ENCODE data around the gene CFAP61.
A peak's percentile ranks its signal among the peaks of the same experiment; 100 is the strongest.

Gene CFAP61

GRCh38 chr20:20034486-20034885 lies 17.8 kb upstream of the CFAP61 start (continued):
- no peak for TF ChIP-seq ZNF433 (tag by site-specific recombination; IDR thresholded peaks at IDR 0.05; ENCODE audit: low read depth)
- TF ChIP-seq, protein P1, sequence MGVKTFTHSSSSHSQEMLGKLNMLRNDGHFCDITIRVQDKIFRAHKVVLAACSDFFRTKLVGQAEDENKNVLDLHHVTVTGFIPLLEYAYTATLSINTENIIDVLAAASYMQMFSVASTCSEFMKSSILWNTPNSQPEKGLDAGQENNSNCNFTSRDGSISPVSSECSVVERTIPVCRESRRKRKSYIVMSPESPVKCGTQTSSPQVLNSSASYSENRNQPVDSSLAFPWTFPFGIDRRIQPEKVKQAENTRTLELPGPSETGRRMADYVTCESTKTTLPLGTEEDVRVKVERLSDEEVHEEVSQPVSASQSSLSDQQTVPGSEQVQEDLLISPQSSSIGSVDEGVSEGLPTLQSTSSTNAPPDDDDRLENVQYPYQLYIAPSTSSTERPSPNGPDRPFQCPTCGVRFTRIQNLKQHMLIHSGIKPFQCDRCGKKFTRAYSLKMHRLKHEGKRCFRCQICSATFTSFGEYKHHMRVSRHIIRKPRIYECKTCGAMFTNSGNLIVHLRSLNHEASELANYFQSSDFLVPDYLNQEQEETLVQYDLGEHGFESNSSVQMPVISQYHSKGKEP (tag by site-specific recombination; IDR thresholded peaks at IDR 0.05): no peak
- no peak for TF ChIP-seq ZIC2 (tag by site-specific recombination; IDR thresholded peaks at IDR 0.05)
- TF ChIP-seq ZNF211 (tag by site-specific recombination; IDR thresholded peaks at IDR 0.05; ENCODE audit: low read depth): no peak
- TF ChIP-seq ZBTB26 (tag by site-specific recombination; optimal IDR thresholded peaks at IDR 0.05): no peak

DNA sequence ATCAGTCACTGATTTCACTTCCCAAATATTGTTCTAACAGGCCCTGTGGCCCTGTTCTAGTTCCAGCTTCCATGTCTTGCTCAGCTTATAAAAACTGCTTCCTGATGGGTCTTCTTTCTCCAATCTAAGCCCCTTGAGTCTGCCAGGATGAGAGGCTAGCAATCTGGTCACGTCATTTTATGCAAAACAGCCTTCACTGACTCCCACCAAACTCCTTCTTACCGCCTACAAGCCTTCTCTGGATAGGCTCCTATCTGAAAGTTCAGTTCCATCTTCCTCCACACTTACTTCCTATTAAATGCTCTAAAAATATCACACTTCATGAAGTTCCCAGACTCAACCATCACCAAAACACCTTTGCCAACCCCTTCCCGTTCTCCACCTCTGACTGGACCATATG lies 15.6 kb upstream of the CFAP61 start:
- Histone ChIP-seq H3K36me3 (ENCODE audit: control insufficient read depth in 2 of 2, insufficient read depth in 1 of 2, low read length in 2 of 2) (peaks cover 51 to 100% of the 10 kb centered on the region in 2 experiments), H3K9me3 (ENCODE audit: control insufficient read depth, insufficient read depth, low read depth, low read length) (no peaks in the 10 kb centered on the region), H3K4me3 (ENCODE audit: low read depth, low read length) (no peak overlapping the region), H3K4me1 (ENCODE audit: control insufficient read depth, insufficient read depth, low read length) (no peaks in the 10 kb centered on the region), H3K27ac (ENCODE audit: extremely low read depth, low read depth, low read length) (no peak overlapping the region)
- CTCF ChIA-PET: interaction anchor here (1.1 kb wide), 1 partner anchor 248 kb away, joined by 3 read pairs; no protein-coding TSS in a partner anchor
- TF ChIP-seq ZNF600 (tag by site-specific recombination; IDR thresholded peaks at IDR 0.05) (no peak), ZFHX2 (tag by site-specific recombination; conservative IDR thresholded peaks at IDR 0.05) (0 out of 2 replicates have a peak, but pooled peaks have one; percentile 20)
- POLR2A ChIA-PET: no interaction called here

DNA sequence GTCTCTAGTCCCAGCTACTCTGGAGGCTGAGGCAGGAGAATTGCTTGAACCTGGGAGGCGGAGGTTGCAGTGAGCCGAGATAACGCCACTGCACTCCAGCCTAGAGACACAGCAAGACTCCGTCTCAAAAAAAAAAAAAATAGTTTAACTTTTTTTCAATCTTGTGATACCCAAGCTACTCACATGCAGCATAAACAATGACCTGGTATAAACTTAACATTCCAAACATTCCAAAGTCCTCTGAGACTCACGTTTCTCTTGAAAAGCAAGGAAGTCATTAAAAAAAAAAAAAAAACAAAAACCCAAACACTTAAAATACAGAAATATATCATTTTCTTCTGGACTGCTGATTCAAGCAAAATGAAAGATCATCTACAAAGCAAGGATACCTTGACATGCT lies 14.4 kb upstream of the CFAP61 start:
- no peaks in the 10 kb centered on the region for H3K9me3 ChIP-seq (ENCODE audit: control insufficient read depth, insufficient read depth, low read depth, low read length)
- H3K4me3 ChIP-seq (ENCODE audit: low read depth, low read length): no peak overlapping the region
- H3K4me1 ChIP-seq (ENCODE audit: control insufficient read depth, insufficient read depth, low read length): no peaks in the 10 kb centered on the region
- ChIA-PET CTCF (interaction anchor here (0.5 to 1.1 kb wide), 3 partner anchors 9 to 249 kb away, joined by 3 read pairs; no protein-coding TSS in a partner anchor), POLR2A (interaction anchor here (0.7 kb wide), 1 partner anchor 210 kb away, joined by 3 read pairs; no protein-coding TSS in a partner anchor)
- no peak overlapping the region for H3K27ac ChIP-seq (ENCODE audit: extremely low read depth, low read depth, low read length)
- H3K36me3 ChIP-seq (ENCODE audit: control insufficient read depth in 2 of 2, insufficient read depth in 1 of 2, low read length in 2 of 2): peaks cover 54 to 100% of the 10 kb centered on the region in 2 experiments
- TF ChIP-seq, protein P2, sequence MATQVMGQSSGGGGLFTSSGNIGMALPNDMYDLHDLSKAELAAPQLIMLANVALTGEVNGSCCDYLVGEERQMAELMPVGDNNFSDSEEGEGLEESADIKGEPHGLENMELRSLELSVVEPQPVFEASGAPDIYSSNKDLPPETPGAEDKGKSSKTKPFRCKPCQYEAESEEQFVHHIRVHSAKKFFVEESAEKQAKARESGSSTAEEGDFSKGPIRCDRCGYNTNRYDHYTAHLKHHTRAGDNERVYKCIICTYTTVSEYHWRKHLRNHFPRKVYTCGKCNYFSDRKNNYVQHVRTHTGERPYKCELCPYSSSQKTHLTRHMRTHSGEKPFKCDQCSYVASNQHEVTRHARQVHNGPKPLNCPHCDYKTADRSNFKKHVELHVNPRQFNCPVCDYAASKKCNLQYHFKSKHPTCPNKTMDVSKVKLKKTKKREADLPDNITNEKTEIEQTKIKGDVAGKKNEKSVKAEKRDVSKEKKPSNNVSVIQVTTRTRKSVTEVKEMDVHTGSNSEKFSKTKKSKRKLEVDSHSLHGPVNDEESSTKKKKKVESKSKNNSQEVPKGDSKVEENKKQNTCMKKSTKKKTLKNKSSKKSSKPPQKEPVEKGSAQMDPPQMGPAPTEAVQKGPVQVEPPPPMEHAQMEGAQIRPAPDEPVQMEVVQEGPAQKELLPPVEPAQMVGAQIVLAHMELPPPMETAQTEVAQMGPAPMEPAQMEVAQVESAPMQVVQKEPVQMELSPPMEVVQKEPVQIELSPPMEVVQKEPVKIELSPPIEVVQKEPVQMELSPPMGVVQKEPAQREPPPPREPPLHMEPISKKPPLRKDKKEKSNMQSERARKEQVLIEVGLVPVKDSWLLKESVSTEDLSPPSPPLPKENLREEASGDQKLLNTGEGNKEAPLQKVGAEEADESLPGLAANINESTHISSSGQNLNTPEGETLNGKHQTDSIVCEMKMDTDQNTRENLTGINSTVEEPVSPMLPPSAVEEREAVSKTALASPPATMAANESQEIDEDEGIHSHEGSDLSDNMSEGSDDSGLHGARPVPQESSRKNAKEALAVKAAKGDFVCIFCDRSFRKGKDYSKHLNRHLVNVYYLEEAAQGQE (tag by site-specific recombination; IDR thresholded peaks at IDR 0.05): no peak
- TF ChIP-seq OSR2 (tag by site-specific recombination; IDR thresholded peaks at IDR 0.05): no peak
- no peak for TF ChIP-seq ZIC2 (tag by site-specific recombination; IDR thresholded peaks at IDR 0.05)
- TF ChIP-seq YY1 (tag by site-specific recombination; IDR thresholded peaks at IDR 0.05): no peak
- TF ChIP-seq ZBTB10 (tag by site-specific recombination; IDR thresholded peaks at IDR 0.05): no peak
- no peak for TF ChIP-seq ZNF292 (tag by site-specific recombination; IDR thresholded peaks at IDR 0.05; ENCODE audit: borderline replicate concordance, low read depth)
- TF ChIP-seq, protein P1 (tag by site-specific recombination; IDR thresholded peaks at IDR 0.05): no peak
- TF ChIP-seq, protein P3, sequence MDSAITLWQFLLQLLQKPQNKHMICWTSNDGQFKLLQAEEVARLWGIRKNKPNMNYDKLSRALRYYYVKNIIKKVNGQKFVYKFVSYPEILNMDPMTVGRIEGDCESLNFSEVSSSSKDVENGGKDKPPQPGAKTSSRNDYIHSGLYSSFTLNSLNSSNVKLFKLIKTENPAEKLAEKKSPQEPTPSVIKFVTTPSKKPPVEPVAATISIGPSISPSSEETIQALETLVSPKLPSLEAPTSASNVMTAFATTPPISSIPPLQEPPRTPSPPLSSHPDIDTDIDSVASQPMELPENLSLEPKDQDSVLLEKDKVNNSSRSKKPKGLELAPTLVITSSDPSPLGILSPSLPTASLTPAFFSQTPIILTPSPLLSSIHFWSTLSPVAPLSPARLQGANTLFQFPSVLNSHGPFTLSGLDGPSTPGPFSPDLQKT (IDR thresholded peaks at IDR 0.05; ENCODE audit: borderline replicate concordance, low read depth, low read length): no peak
- TF ChIP-seq, protein P4, sequence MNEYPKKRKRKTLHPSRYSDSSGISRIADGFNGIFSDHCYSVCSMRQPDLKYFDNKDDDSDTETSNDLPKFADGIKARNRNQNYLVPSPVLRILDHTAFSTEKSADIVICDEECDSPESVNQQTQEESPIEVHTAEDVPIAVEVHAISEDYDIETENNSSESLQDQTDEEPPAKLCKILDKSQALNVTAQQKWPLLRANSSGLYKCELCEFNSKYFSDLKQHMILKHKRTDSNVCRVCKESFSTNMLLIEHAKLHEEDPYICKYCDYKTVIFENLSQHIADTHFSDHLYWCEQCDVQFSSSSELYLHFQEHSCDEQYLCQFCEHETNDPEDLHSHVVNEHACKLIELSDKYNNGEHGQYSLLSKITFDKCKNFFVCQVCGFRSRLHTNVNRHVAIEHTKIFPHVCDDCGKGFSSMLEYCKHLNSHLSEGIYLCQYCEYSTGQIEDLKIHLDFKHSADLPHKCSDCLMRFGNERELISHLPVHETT (tag by site-specific recombination; IDR thresholded peaks at IDR 0.05): no peak
- no peak for TF ChIP-seq ZNF362 (tag by site-specific recombination; IDR thresholded peaks at IDR 0.05)
- no peak for TF ChIP-seq ZNF768 (tag by site-specific recombination; IDR thresholded peaks at IDR 0.05)
